K562 (cell line): Measurements from ENCODE around the gene NFE2. TPM values are rescaled to one million over a fixed set of nuclear protein-coding genes. Genes with fewer than 3 reads are reported as not detected.

Experiments
- CREM ChIP-seq: IDR thresholded peaks from 2 replicates; pipeline ENCODE4 v1.6.1; 2014; ENCODE audit warnings: antibody characterized with exemption, low read depth
- ELF2 ChIP-seq: fragments of 250-450 bp; sonication (Bioruptor Pico); IDR thresholded peaks from 2 replicates; pipeline ENCODE4 v1.5.0; 2021; ENCODE audit warnings: mild to moderate bottlenecking
- HNRNPK ChIP-seq: fragments of 200-400 bp; formaldehyde crosslinking; IDR thresholded peaks from one replicate; pipeline ENCODE4 v1.6.1; 2018; ENCODE audit warnings: mild to moderate bottlenecking, low read depth, low read length; ENCODE audit not compliant: poor library complexity, severe bottlenecking
- JUNB ChIP-seq: fragments of 450-650 bp; formaldehyde crosslinking; conservative IDR thresholded peaks from 2 replicates; pipeline ENCODE4 v1.4.0; 2020; ENCODE audit warnings: mild to moderate bottlenecking
- KDM5B ChIP-seq: fragments of 200-600 bp; sonication (generic); IDR thresholded peaks from 2 replicates; pipeline ENCODE4 v1.6.1; 2012; ENCODE audit warnings: low read depth, mild to moderate bottlenecking, moderate library complexity, low read length, control low read depth, inconsistent platforms; ENCODE audit not compliant: insufficient replicate concordance
- PHF8 ChIP-seq: fragments of 200-600 bp; sonication (generic); IDR thresholded peaks from 2 replicates; pipeline ENCODE4 v1.6.1; 2012; ENCODE audit warnings: mixed run types, mild to moderate bottlenecking, inconsistent platforms, low read length, moderate library complexity, borderline replicate concordance
- SNIP1 ChIP-seq: fragments of 450-650 bp; IDR thresholded peaks from 2 replicates; pipeline ENCODE4 v1.7.1; 2017; ENCODE audit warnings: low read depth, mild to moderate bottlenecking
- XRCC4 ChIP-seq: IDR thresholded peaks from one replicate; pipeline ENCODE4 v1.6.1; 2011; ENCODE audit not compliant: insufficient read depth, insufficient read length; ENCODE audit errors: extremely low read depth
- ZNF239 ChIP-seq: fragments of 250-450 bp; sonication (Bioruptor Pico); IDR thresholded peaks from 2 replicates; pipeline ENCODE4 v1.4.0; 2020; ENCODE audit warnings: mild to moderate bottlenecking
- ZNF561 ChIP-seq: fragments of 450-650 bp; formaldehyde crosslinking; conservative IDR thresholded peaks from 2 replicates; pipeline ENCODE4 v1.4.0; 2020; ENCODE audit warnings: mild to moderate bottlenecking, moderate library complexity
- polyA plus RNA-seq, 8 experiments: library from polyadenylated mRNA; depleted of rRNA in 4 of 8; stranded (reverse) in 5 of 8; unstranded in 3 of 8; fragments of >200 nt; fragmentation: Nextera tagmentation in 2 of 8; fragmentation: Illumina TruSeq in 1 of 8; extraction: Ambion mirVana in 2 of 8; extraction: Trizol in 1 of 8; gene quantifications; 2 replicates each; pipeline versions ENCODE4 v1.2.1 to v1.2.3, GENCODE V29; 2011 to 2014; ENCODE audit warnings: inconsistent platforms in 1 of 8, missing spikeins in 1 of 8
- total RNA-seq, 7 experiments: library from RNA; depleted of rRNA in 6 of 7; stranded (reverse); fragments of >200 nt in 6 of 7; fragmentation: Illumina TruSeq in 2 of 7; extraction: Trizol in 2 of 7; gene quantifications; 2 replicates each; pipeline versions ENCODE4 v1.2.1 to v1.2.3, GENCODE V29; 2011 to 2021; ENCODE audit warnings: low replicate concordance in 1 of 7
- TF ChIP-seq, protein P1 (sequence below): sonication (generic); formaldehyde crosslinking; IDR thresholded peaks from 2 replicates; pipeline ENCODE4 v1.8.0; 2022; ENCODE audit warnings: mild to moderate bottlenecking, missing genetic modification reagents
- TF ChIP-seq, protein P2 (sequence below): sonication (generic); IDR thresholded peaks from 2 replicates; pipeline ENCODE4 v1.6.1; 2016

The NFE2 gene
- total and polyA plus RNA-seq, 9 of the 15 experiments (the other 6 are each of a cell fraction or from before 2014, with no cell fraction given): 12.3 to 282 (median 208) TPM

DNA sequence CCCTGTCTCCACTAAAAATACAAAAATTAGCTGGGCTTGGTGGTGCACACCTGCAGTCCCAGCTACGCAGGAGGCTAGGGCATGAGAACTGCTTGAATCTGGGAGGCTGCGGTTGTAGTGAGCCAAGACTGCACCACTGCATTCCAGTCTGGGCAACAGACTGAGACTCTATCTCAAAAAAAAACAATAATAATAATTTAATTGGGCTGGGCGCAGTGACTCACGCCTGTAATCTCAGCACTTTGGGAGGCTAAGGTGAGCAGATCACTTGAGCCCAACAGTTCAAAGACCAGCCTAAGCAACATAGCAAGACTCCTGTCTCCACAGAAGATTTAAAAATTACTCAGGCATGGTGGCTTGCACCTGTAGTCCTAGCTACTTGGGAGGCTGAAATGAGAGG lies 47.6 kb downstream of the NFE2 start (continued):
- TF ChIP-seq, protein P1, sequence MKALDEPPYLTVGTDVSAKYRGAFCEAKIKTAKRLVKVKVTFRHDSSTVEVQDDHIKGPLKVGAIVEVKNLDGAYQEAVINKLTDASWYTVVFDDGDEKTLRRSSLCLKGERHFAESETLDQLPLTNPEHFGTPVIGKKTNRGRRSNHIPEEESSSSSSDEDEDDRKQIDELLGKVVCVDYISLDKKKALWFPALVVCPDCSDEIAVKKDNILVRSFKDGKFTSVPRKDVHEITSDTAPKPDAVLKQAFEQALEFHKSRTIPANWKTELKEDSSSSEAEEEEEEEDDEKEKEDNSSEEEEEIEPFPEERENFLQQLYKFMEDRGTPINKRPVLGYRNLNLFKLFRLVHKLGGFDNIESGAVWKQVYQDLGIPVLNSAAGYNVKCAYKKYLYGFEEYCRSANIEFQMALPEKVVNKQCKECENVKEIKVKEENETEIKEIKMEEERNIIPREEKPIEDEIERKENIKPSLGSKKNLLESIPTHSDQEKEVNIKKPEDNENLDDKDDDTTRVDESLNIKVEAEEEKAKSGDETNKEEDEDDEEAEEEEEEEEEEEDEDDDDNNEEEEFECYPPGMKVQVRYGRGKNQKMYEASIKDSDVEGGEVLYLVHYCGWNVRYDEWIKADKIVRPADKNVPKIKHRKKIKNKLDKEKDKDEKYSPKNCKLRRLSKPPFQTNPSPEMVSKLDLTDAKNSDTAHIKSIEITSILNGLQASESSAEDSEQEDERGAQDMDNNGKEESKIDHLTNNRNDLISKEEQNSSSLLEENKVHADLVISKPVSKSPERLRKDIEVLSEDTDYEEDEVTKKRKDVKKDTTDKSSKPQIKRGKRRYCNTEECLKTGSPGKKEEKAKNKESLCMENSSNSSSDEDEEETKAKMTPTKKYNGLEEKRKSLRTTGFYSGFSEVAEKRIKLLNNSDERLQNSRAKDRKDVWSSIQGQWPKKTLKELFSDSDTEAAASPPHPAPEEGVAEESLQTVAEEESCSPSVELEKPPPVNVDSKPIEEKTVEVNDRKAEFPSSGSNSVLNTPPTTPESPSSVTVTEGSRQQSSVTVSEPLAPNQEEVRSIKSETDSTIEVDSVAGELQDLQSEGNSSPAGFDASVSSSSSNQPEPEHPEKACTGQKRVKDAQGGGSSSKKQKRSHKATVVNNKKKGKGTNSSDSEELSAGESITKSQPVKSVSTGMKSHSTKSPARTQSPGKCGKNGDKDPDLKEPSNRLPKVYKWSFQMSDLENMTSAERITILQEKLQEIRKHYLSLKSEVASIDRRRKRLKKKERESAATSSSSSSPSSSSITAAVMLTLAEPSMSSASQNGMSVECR (CRISPR knock-in tag): no peak
- TF ChIP-seq ZNF239: no peak
- no peak for TF ChIP-seq ELF2 (CRISPR knock-in tag)
- no peak for TF ChIP-seq SNIP1
- no peak for TF ChIP-seq CREM
- TF ChIP-seq, protein P2, sequence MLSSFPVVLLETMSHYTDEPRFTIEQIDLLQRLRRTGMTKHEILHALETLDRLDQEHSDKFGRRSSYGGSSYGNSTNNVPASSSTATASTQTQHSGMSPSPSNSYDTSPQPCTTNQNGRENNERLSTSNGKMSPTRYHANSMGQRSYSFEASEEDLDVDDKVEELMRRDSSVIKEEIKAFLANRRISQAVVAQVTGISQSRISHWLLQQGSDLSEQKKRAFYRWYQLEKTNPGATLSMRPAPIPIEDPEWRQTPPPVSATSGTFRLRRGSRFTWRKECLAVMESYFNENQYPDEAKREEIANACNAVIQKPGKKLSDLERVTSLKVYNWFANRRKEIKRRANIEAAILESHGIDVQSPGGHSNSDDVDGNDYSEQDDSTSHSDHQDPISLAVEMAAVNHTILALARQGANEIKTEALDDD: no peak
- TF ChIP-seq HNRNPK: no peak
- TF ChIP-seq JUNB: no peak
- no peak for TF ChIP-seq ZNF561 (CRISPR knock-in tag)
- no peak for TF ChIP-seq PHF8
- TF ChIP-seq KDM5B: no peak
- no peak for TF ChIP-seq XRCC4
